SU-DHL-6 (cell line): ENCODE data around the gene TTBK2.

Experiments used
- H2AFZ ChIP-seq: fragments of 200-600 bp; sonication (generic); 2 replicates; pipeline ENCODE4 v1.6.1; 2014; ENCODE audit warnings: low read depth, mild to moderate bottlenecking, moderate library complexity, mixed read lengths, antibody characterized with exemption, low read length; ENCODE audit not compliant: severe bottlenecking
- H3F3A ChIP-seq: fragments of 200-600 bp; shearing (Covaris generic); 2 replicates; pipeline ENCODE4 v1.6.0; 2016; ENCODE audit warnings: antibody characterized with exemption, mild to moderate bottlenecking; ENCODE audit not compliant: insufficient read depth
- H3K27ac ChIP-seq: fragments of 200-600 bp; sonication (generic); 2 replicates; pipeline ENCODE4 v1.5.1; 2016; ENCODE audit warnings: low read depth, mild to moderate bottlenecking, low read length, moderate library complexity, mixed read lengths
- H3K27me3 ChIP-seq: fragments of 200-600 bp; sonication (generic), shearing (Covaris generic); 2 replicates; pipeline ENCODE4 v1.6.0; 2014; ENCODE audit warnings: mild to moderate bottlenecking, low read length
- H3K36me3 ChIP-seq: fragments of 200-600 bp; sonication (generic); 2 replicates; pipeline ENCODE4 v1.6.1; 2014; ENCODE audit warnings: mild to moderate bottlenecking, low read length, mixed read lengths
- H3K4me2 ChIP-seq: fragments of 300-600, 200-600 bp; shearing (Covaris generic), sonication (generic); 2 replicates; pipeline ENCODE4 v1.6.0; 2014; ENCODE audit warnings: low read length, low read depth, mild to moderate bottlenecking; ENCODE audit not compliant: poor library complexity, severe bottlenecking
- H3K4me3 ChIP-seq: fragments of 200-600 bp; sonication (generic); 2 replicates; pipeline ENCODE4 v1.5.1; 2014; ENCODE audit warnings: antibody characterized with exemption, low read length, mild to moderate bottlenecking, mixed read lengths; ENCODE audit not compliant: insufficient read depth, poor library complexity, severe bottlenecking
- H3K79me2 ChIP-seq: fragments of 200-600 bp; sonication (generic); 2 replicates; pipeline ENCODE4 v1.6.1; 2014; ENCODE audit warnings: mild to moderate bottlenecking, low read length, moderate library complexity; ENCODE audit not compliant: insufficient read depth
- H3K9ac ChIP-seq: fragments of 200-600 bp; sonication (generic); 2 replicates; pipeline ENCODE4 v1.7.0; 2014; ENCODE audit warnings: mild to moderate bottlenecking, low read length
- H3K9me2 ChIP-seq: fragments of 200-600 bp; sonication (generic); replicated peaks from 2 replicates; pipeline ENCODE4 v1.6.1; 2014; ENCODE audit warnings: low read length; ENCODE audit not compliant: insufficient read depth
- H3K9me3 ChIP-seq: fragments of 200-600 bp; sonication (generic); 2 replicates; pipeline ENCODE4 v1.6.1; 2014; ENCODE audit warnings: low read length, mixed read lengths; ENCODE audit not compliant: insufficient read depth
- H4K20me1 ChIP-seq: fragments of 200-600 bp; sonication (generic); 2 replicates; pipeline ENCODE4 v1.6.1; 2014; ENCODE audit warnings: low read depth, mild to moderate bottlenecking, antibody characterized with exemption, low read length, moderate library complexity, mixed read lengths
- EZH2phosphoT487 ChIP-seq: fragments of 200-600 bp; sonication (generic), shearing (Covaris generic); conservative IDR thresholded peaks from 2 replicates; pipeline ENCODE4 v1.6.1; 2018; ENCODE audit warnings: mild to moderate bottlenecking, antibody characterized with exemption, low read length, moderate library complexity, mixed read lengths
- TF ChIP-seq, protein P1 (sequence below): fragments of 200-600 bp; sonication (generic); IDR thresholded peaks from one replicate; pipeline ENCODE4 v1.5.1; 2017; ENCODE audit warnings: antibody characterized with exemption, mild to moderate bottlenecking, low read length, moderate library complexity; ENCODE audit not compliant: insufficient read depth, poor library complexity, severe bottlenecking

The TTBK2 gene

DNA sequence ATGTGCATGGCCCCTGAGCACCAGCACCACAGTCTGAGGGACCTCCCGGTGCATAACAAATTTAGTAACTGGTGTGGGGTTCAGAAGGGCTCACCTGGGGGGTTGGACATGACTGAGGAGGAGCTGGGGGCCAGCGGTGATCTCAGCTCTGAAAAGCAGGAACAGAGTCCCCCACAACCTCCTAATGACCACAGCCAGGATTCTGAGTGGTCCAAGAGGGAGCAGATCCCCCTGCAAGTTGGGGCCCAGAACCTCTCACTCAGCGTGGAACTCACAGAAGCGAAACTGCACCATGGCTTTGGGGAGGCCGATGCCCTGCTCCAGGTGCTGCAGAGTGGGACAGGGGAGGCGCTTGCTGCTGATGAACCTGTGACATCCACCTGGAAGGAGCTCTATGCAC is 226.6 kb downstream of the TTBK2 start:
- Histone ChIP-seq H3F3A (no peaks in the 10 kb centered on the region), H3K9me2 (no peaks in the 10 kb centered on the region), H3K27ac (no peak overlapping the region), H3K79me2 (no peaks in the 10 kb centered on the region), H3K9me3 (no peaks in the 10 kb centered on the region), H2AFZ (no peak overlapping the region), H3K27me3 (no peaks in the 10 kb centered on the region), H3K4me2 (no peak overlapping the region), H3K4me3 (no peak overlapping the region), H3K36me3 (no peaks in the 10 kb centered on the region), H3K9ac (no peak overlapping the region), H4K20me1 (no peaks in the 10 kb centered on the region)
- TF ChIP-seq EZH2phosphoT487: no peak
- TF ChIP-seq, protein P1, sequence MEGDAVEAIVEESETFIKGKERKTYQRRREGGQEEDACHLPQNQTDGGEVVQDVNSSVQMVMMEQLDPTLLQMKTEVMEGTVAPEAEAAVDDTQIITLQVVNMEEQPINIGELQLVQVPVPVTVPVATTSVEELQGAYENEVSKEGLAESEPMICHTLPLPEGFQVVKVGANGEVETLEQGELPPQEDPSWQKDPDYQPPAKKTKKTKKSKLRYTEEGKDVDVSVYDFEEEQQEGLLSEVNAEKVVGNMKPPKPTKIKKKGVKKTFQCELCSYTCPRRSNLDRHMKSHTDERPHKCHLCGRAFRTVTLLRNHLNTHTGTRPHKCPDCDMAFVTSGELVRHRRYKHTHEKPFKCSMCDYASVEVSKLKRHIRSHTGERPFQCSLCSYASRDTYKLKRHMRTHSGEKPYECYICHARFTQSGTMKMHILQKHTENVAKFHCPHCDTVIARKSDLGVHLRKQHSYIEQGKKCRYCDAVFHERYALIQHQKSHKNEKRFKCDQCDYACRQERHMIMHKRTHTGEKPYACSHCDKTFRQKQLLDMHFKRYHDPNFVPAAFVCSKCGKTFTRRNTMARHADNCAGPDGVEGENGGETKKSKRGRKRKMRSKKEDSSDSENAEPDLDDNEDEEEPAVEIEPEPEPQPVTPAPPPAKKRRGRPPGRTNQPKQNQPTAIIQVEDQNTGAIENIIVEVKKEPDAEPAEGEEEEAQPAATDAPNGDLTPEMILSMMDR: no peak

DNA sequence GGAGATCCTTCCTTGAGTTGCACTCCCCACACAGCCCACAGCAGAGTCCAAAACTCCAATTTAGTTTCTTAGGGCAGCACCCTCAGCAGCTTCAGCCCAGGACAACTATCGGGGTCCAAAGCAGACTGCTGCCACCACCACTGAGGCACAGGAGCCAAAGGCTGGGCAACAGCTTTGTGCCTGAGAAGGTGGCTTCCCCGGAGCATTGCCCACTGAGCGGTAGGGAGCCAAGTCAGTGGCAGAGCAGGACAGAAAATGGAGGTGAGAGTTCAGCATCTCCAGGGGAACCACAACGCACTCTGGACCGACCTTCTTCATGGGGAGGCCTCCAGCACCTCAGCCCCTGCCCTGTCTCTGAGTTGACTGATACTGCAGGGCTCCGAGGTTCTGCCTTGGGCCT is 227.1 kb downstream of the TTBK2 start:
- Histone ChIP-seq H3K36me3 (no peaks in the 10 kb centered on the region), H3K9me3 (no peaks in the 10 kb centered on the region), H3K9me2 (no peaks in the 10 kb centered on the region), H4K20me1 (no peaks in the 10 kb centered on the region), H3F3A (no peaks in the 10 kb centered on the region), H3K4me3 (no peak overlapping the region), H2AFZ (no peak overlapping the region), H3K4me2 (no peak overlapping the region), H3K27ac (no peak overlapping the region), H3K79me2 (no peaks in the 10 kb centered on the region), H3K9ac (no peak overlapping the region), H3K27me3 (no peaks in the 10 kb centered on the region)
- TF ChIP-seq EZH2phosphoT487: no peak
- TF ChIP-seq, protein P1: no peak

DNA sequence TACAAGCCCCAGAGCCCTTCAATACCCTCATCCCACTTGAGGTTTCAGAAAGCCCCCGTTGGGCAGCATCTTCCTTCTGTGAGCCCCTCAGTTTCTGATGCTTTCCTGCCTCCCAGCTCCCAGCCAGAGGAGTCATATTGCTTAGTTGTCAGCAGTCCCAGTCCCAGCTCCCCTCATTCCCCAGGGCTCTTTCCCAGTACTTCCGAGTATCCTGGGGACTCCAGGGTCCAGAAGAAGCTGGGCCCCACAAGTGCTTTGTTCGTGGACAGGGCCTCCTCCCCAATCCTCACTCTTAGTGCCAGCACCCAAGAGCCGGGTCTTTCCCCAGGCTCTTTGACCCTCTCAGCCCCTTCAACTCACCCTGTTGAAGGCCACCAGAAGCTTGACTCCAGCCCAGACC is 227.6 kb downstream of the TTBK2 start:
- Histone ChIP-seq H3K27me3 (no peaks in the 10 kb centered on the region), H3K27ac (no peak overlapping the region), H2AFZ (no peak overlapping the region), H3K36me3 (no peaks in the 10 kb centered on the region), H3K4me3 (no peak overlapping the region), H3K79me2 (no peaks in the 10 kb centered on the region), H3K9ac (no peak overlapping the region), H3K4me2 (no peak overlapping the region), H3K9me3 (no peaks in the 10 kb centered on the region), H4K20me1 (no peaks in the 10 kb centered on the region), H3K9me2 (no peaks in the 10 kb centered on the region), H3F3A (no peaks in the 10 kb centered on the region)
- TF ChIP-seq, protein P1: no peak
- TF ChIP-seq EZH2phosphoT487: no peak

DNA sequence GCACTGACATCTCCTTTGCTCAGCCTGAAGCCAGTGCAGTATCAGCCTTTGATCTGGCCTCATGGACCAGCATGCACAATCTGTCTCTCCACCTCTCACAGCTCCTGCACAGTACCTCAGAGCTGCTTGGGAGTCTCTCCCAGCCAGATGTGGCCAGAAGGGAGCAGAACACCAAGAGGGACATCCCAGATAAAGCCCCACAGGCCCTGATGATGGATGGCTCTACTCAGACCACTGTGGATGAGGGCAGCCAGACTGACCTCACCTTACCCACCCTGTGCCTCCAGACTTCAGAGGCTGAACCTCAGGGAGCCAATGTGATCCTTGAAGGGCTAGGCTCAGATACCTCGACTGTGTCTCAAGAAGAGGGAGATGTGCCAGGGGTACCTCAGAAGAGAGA is 228.0 kb downstream of the TTBK2 start:
- no peaks in the 10 kb centered on the region for H4K20me1 ChIP-seq
- no peak overlapping the region for H2AFZ ChIP-seq
- H3K79me2 ChIP-seq: no peaks in the 10 kb centered on the region
- H3K9me2 ChIP-seq: no peaks in the 10 kb centered on the region
- TF ChIP-seq EZH2phosphoT487: no peak
- TF ChIP-seq, protein P1: no peak
- H3K4me2 ChIP-seq: no peak overlapping the region
- H3K36me3 ChIP-seq: no peaks in the 10 kb centered on the region
- no peaks in the 10 kb centered on the region for H3K9me3 ChIP-seq
- no peaks in the 10 kb centered on the region for H3K27me3 ChIP-seq
- H3K27ac ChIP-seq: no peak overlapping the region
- H3K4me3 ChIP-seq: no peak overlapping the region
- H3F3A ChIP-seq: no peaks in the 10 kb centered on the region
- no peak overlapping the region for H3K9ac ChIP-seq
